ENCODE measurements around the gene WDR90. TPM values are rescaled to one million over a fixed set of nuclear protein-coding genes. Genes with fewer than 3 reads are reported as not detected.

WDR90 gene
- polyA plus RNA-seq, 3 donors from 2014 or later, result 1.2 to 2.4 TPM; not detected in 1

DNA sequence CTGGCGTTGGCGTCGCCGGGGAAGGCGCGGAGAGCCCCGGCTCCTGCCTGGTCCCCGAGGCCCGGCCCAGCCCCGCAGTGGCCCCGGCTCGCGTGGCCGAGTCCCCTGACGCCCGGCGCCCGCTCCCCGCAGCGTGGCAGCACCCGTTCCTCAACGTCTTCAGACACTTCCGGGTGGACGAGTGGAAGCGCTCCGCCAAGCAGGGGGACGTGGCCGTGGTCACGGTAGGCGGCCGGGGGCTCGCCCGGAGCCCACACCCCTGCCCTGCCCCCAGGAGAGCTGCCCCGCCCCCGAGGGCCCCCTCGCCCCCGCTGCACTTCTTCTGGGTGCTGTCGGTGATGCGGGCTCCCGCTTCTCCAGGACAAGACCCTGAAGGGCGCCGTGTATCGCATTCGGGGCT lies 466 bp downstream of the WDR90 start:
- no peaks in the 10 kb centered on the region for H3K9me3 Mint-ChIP-seq
- peaks cover 0 to 7% of the 10 kb centered on the region in 2 donors for H3K4me1 Mint-ChIP-seq
- H3K36me3 Mint-ChIP-seq, result no peaks in the 10 kb centered on the region
- H3K27me3 Mint-ChIP-seq (ENCODE audit: low read depth in 3 of 3), result peaks cover 0 to 3% (median 2%) of the 10 kb centered on the region in 3 donors
- no peak for DNase-seq
- peak overlapping the region in 1 of 6 donors; percentile 39 for H3K27ac Mint-ChIP-seq
- peak overlapping the region; percentile 54 to 70 (median 64) for H3K4me3 Mint-ChIP-seq

DNA sequence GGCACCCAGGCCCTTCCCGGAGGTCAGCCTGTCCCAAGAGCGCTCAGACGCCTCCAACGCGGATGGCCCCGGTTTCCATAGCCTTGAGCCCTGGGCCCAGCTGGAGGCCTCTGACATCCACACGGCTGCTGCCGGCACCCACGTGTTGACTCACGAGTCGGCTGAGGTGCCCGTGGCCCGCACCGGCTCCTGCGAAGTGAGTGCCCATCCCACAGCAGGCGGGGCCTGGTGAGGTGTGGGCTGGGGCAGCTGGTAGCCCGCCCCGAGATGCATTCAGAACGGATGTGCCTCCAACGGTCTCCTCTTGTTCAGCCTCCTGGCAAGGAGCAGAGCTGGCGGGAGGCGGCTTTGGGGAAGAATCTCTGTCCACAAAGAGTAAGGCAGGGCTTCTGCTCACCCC lies 2.7 kb downstream of the WDR90 start:
- H3K4me3 Mint-ChIP-seq, result no peak overlapping the region

DNA sequence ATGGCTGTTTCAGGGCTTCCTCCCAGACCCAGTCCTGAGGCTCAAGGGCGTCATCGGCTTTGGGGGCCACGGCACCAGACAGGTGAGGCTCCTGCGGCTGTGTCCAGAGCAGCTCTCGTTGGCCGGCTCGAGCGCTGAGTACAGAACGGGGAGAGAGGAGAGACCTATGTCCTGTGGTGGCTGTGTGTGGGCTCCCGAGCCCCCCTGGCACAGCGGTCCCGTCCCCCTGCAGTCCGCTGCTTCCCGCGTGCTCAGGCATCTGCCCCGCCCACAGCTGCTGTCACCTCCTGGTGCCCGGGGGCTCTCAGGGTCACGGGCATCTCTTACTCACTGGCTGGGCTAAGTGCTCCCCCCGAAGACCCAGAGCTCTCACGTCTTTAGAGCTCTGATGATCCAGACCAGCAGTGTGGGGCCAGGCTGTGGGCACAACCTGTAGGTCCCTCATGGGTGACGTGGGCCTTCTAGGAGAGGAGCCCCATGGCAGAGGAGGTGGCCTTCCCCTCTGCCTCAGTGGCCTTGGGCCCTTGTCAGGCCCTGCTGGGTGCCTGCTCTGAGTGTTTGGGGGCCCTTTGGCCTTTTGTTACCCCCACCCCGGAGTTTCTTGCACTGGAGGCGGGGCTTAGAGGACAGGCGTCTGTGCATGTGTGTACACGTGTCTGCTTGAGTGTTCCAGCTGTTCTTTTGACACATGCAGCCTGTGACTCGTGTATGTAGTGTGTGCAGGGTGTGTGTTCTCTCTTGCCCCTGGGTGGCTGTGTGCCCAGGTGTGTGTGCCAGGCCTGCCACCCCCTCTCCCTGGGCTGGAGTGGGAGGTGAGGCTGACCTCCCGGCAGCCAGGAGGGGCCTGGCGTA lies 3.5 kb downstream of the WDR90 start:
- Mint-ChIP-seq H3K36me3 (no peaks in the 10 kb centered on the region), H3K9me3 (no peaks in the 10 kb centered on the region), H3K27ac (no peak overlapping the region), H3K4me1 (peaks cover 0 to 6% of the 10 kb centered on the region in 2 donors), H3K4me3 (peak overlapping the region in 1 of 5 donors; percentile 19), H3K27me3 (ENCODE audit: low read depth in 3 of 3) (peaks cover 0 to 3% (median 2%) of the 10 kb centered on the region in 3 donors)
- DNase-seq, result no peak

More for the DNA sequence above, 2.7 kb downstream of the WDR90 start:
- Mint-ChIP-seq H3K4me1 (peaks cover 0 to 6% of the 10 kb centered on the region in 2 donors), H3K9me3 (no peaks in the 10 kb centered on the region), H3K36me3 (no peaks in the 10 kb centered on the region), H3K27me3 (ENCODE audit: low read depth in 3 of 3) (peaks cover 0 to 3% (median 2%) of the 10 kb centered on the region in 3 donors), H3K27ac (no peak overlapping the region)
- no peak for DNase-seq

DNA sequence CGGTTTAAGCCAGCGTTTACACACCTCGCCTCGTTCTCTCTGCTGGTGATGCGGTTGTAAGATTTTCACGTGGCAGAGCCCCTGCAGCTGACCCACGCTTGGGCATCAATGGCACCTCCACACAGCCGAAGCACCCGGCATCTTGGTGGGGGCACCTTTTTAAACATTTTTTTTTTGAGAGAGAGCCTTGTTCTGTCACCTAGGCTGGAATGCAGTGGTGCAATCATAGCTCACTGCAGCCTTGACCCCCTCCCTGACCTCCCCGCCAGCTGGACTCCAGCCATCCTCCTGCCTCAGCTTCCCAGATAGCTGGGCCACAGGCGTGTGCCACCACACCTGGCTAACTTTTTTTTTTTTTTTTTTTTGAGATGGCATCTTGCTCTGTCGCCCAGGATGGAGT lies 4.9 kb downstream of the WDR90 start:
- no peaks in the 10 kb centered on the region for H3K36me3 Mint-ChIP-seq
- no peaks in the 10 kb centered on the region for H3K9me3 Mint-ChIP-seq
- H3K27ac Mint-ChIP-seq, result no peak overlapping the region
- peaks cover 0 to 3% (median 0%) of the 10 kb centered on the region in 3 donors for H3K27me3 Mint-ChIP-seq (ENCODE audit: low read depth in 3 of 3)
- H3K4me1 Mint-ChIP-seq, result no peaks in the 10 kb centered on the region
- no peak for DNase-seq
- no peak overlapping the region for H3K4me3 Mint-ChIP-seq

DNA sequence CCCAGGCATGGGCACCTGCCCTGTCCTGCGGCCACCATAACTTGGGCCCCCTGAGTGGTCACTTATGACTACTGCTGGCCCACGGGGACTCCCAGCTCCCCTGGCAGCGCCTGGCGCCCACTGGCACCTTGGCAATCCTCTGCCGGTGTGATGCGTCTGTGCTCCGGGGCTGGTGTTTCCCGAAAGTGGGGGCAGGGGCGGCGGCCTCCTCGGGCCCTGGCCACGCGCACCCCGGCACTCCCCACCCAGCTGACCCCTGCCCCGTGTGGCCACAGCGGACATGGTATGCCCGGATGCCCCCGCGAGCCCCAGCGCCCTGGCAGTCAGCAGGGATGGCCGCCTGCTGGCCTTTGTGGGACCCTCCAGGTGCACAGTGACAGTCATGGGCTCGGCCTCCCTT lies 8.3 kb downstream of the WDR90 start:
- H3K9me3 Mint-ChIP-seq, result no peaks in the 10 kb centered on the region
- H3K4me3 Mint-ChIP-seq, result no peak overlapping the region
- no peaks in the 10 kb centered on the region for H3K27me3 Mint-ChIP-seq (ENCODE audit: low read depth in 3 of 3)
- no peak overlapping the region for H3K27ac Mint-ChIP-seq
- H3K36me3 Mint-ChIP-seq, result no peaks in the 10 kb centered on the region
- H3K4me1 Mint-ChIP-seq, result peaks cover 0 to 7% of the 10 kb centered on the region in 2 donors
- no peak for DNase-seq

DNA sequence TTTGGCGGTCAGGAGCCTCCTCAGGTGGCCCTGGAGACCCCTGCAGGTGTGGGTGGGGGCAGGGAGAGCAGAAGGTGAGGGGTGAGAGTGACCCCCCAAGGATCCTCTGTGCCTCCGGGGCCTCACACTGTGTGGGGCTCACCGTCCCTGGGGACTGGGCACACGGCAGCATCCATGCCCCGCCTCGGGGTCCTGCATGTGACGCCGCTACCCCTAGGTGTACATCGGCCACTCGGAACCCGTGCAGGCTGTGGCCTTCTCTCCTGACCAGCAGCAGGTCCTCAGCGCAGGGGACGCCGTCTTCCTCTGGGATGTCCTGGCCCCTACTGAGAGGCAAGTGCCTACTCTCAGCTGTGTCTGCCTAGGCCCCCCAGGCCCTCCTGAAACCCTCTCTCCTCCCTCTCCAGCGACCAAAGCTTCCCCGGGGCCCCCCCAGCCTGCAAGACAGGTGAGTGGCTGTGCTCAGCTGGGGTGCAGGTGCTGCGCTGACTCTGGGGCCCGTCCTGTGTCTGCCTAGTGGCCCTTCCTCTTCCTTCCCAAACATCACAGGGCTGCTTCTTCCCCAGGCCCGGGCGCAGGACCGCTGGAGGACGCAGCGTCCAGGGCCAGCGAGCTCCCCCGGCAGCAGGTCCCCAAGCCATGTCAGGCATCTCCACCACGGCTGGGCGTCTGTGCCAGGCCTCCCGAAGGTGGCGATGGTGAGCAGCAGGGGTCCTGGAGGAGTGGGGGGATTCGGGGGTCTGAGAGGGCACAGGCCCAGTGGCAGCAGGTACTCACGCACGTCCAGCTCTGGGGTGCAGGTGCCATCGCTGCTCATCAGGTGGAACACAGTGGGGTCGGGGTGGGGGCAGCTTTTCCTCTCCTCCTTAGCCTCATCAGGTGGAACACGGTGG lies 9.8 kb downstream of the WDR90 start:
- no peaks in the 10 kb centered on the region for H3K9me3 Mint-ChIP-seq
- H3K4me3 Mint-ChIP-seq, result no peak overlapping the region
- peaks cover 0 to 10% of the 10 kb centered on the region in 2 donors for H3K4me1 Mint-ChIP-seq
- no peak for DNase-seq
- no peaks in the 10 kb centered on the region for H3K36me3 Mint-ChIP-seq
- no peak overlapping the region for H3K27ac Mint-ChIP-seq
- no peaks in the 10 kb centered on the region for H3K27me3 Mint-ChIP-seq (ENCODE audit: low read depth in 3 of 3)

DNA sequence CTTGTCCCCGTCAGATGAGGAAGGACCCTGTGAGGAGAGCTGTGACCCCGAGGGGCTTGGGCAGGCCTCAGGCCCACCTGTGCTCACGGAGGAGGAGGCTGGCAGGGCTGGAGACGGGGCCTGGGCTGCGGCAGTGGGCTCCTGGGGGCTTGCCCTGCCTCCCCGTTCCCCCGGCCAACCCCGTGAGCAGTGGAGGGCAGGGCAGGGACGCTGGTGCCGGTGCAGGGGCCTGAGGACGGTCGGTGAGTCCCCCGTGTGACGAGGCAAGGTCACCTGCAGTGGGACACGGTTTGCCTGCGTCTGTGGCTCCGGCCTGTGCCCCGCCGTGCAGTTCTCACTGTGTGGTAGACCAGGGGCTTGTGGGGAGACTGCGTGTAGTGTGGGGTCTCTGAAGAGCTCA lies 10.5 kb downstream of the WDR90 start:
- Mint-ChIP-seq H3K4me3 (no peak overlapping the region), H3K36me3 (no peaks in the 10 kb centered on the region), H3K27ac (no peak overlapping the region), H3K4me1 (peaks cover 0 to 10% of the 10 kb centered on the region in 2 donors), H3K27me3 (ENCODE audit: low read depth in 3 of 3) (no peaks in the 10 kb centered on the region), H3K9me3 (no peaks in the 10 kb centered on the region)
- DNase-seq, result no peak

DNA sequence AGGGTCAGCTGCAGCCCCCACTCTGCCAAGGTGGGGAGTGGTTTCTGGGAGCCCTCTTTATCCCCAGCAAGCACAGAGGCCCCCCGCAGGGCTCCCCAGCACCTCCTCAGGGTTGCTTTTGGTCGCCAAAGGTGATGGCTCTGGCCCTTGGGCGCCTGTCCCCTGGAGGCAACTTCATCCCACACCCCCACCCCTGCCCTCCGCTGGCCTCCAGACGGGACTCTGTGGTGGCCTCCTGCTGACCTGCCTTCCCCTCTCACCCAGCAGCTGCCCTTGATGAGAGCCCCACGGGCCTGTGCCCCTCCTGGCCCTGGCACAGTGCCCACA lies 10.9 kb downstream of the WDR90 start:
- Mint-ChIP-seq H3K27ac (peak overlapping the region in 1 of 6 donors; percentile 62), H3K4me1 (peaks cover 0 to 10% of the 10 kb centered on the region in 2 donors), H3K9me3 (no peaks in the 10 kb centered on the region), H3K4me3 (peak overlapping the region in 1 of 5 donors; percentile 72), H3K36me3 (no peaks in the 10 kb centered on the region), H3K27me3 (ENCODE audit: low read depth in 3 of 3) (no peaks in the 10 kb centered on the region)
- DNase-seq, result no peak

DNA sequence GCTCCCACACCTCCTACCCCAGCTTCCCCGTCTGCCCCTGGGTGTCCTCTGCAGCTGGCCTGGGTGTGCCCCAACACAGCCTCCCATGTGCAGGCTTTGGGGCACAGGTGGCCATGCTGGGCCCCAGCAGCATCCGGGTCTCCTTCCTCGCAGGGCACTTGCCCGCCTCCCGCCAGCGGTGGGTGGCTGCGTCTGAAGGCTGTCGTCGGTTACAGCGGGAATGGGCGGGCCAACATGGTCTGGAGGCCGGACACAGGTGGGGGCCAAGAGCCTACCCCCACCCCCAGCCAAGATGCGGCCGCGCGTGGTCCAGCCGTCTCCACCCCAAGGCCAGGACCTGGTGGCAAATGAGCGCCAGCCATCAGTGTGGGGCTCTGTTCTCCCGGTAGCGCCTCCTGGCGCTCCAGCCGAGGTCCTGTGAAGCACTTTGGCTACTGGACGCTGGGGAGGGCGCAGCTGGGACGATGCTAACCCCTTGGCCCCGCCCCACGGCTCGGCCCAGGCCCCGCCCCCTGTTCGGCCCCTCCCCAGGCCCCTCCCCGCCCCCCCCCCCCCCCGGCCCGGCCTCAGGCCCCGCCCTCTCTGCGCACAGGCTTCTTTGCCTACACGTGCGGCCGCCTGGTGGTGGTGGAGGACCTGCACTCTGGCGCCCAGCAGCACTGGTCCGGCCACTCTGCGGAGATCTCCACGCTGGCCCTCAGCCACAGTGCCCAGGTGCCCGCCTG lies 11.5 kb downstream of the WDR90 start:
- H3K4me1 Mint-ChIP-seq, result peaks cover 0 to 10% of the 10 kb centered on the region in 2 donors
- H3K27me3 Mint-ChIP-seq (ENCODE audit: low read depth in 3 of 3), result no peaks in the 10 kb centered on the region
- H3K4me3 Mint-ChIP-seq, result peak overlapping the region; percentile 30 to 72 (median 54)
- no peaks in the 10 kb centered on the region for H3K9me3 Mint-ChIP-seq
- DNase-seq, result peak; percentile 69 to 78 (median 77)
- H3K27ac Mint-ChIP-seq, result peak overlapping the region in 4 of 6 donors; percentile 16 to 82 (median 52)
- H3K36me3 Mint-ChIP-seq, result no peaks in the 10 kb centered on the region

DNA sequence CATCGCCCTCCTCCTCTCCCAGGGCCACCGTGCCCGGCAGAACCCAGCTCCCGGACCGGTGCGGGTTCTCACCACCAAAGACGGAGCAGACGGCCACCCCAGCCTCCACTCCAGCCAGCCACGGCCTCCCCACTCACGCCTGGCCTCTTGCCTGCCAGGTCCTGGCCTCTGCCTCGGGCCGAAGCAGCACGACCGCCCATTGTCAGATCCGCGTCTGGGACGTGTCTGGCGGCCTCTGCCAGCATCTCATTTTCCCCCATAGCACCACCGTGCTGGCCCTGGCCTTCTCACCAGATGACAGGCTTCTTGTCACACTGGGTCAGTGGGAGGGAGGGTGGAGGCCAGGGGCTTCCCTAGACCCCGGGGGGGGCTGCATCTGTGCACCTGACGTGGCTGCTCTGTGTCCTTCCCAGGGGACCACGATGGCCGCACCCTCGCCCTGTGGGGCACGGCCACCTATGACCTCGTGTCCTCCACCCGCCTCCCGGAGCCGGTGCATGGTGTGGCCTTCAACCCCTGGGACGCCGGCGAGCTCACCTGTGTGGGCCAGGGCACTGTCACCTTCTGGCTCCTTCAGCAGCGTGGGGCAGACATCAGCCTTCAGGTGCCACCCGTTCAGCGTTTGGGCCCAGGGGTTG lies 12.1 kb downstream of the WDR90 start:
- H3K4me1 Mint-ChIP-seq, result peaks cover 0 to 10% of the 10 kb centered on the region in 2 donors
- peak overlapping the region in 3 of 6 donors; percentile 34 to 64 (median 40) for H3K27ac Mint-ChIP-seq
- no peaks in the 10 kb centered on the region for H3K36me3 Mint-ChIP-seq
- no peaks in the 10 kb centered on the region for H3K27me3 Mint-ChIP-seq (ENCODE audit: low read depth in 3 of 3)
- H3K9me3 Mint-ChIP-seq, result no peaks in the 10 kb centered on the region
- no peak for DNase-seq
- peak overlapping the region in 4 of 5 donors; percentile 8 to 30 (median 17) for H3K4me3 Mint-ChIP-seq

DNA sequence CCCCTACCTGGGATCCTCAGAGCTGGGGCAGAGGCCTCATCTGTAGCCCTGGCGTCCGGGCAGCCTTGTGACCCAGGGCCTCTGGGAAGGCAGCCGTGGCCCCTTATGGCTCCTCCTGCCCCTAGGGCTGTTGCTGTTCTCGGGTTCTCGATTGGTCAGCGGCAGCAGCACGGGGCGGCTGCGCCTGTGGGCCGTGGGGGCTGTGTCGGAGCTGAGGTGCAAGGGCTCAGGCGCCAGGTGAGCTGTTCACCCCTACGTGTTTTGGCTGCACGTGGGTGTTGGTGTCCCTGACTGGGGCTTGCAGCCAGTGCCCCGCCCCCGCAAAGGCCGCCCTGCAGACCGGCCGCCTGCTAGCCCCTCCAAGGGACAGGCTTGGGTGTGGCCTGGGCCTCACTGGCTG lies 12.9 kb downstream of the WDR90 start:
- H3K9me3 Mint-ChIP-seq, result no peaks in the 10 kb centered on the region
- H3K4me3 Mint-ChIP-seq, result no peak overlapping the region
- no peaks in the 10 kb centered on the region for H3K27me3 Mint-ChIP-seq (ENCODE audit: low read depth in 3 of 3)
- no peaks in the 10 kb centered on the region for H3K36me3 Mint-ChIP-seq
- peaks cover 0 to 10% of the 10 kb centered on the region in 2 donors for H3K4me1 Mint-ChIP-seq
- H3K27ac Mint-ChIP-seq, result no peak overlapping the region
- no peak for DNase-seq

DNA sequence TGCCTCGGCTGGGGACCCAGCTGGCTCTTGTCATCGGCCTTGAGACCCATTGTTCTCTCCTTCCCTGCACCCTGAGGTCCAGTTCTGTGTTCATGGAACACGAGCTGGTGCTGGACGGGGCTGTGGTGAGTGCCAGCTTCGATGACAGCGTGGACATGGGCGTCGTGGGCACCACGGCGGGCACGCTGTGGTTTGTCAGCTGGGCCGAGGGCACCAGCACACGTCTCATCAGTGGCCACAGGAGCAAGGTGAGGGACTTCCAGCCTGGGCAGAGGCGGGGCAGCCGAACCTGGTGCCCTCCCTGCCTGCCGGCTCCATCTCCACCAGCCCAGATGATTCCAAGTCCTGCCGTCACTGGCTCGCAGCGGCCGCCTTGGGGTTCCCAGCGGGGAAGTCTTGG lies 13.4 kb downstream of the WDR90 start:
- Mint-ChIP-seq H3K36me3 (no peaks in the 10 kb centered on the region), H3K27ac (no peak overlapping the region), H3K4me3 (no peak overlapping the region), H3K9me3 (no peaks in the 10 kb centered on the region), H3K4me1 (peaks cover 2 to 13% of the 10 kb centered on the region in 2 donors), H3K27me3 (ENCODE audit: low read depth in 3 of 3) (peaks cover 0 to under 1% (median 0%) of the 10 kb centered on the region in 3 donors)
- DNase-seq, result no peak

DNA sequence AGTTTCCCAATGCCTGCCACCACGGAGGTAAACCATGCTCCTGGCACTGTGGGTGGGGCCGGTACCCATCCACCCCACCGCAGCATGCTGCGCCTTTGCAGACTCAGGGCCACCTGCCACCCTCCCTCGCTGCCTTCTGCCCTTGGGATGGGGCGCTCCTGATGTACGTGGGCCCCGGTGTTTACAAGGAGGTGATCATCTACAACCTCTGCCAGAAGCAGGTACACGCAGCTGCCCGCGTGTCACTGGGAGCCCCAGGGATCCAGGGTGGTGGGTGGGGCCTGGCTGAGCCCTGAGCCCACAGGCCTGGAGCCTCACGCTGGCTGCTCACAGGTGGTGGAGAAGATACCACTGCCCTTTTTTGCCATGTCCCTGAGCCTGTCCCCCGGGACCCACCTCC lies 17.4 kb downstream of the WDR90 start:
- peaks cover 6 to 15% of the 10 kb centered on the region in 2 donors for H3K4me1 Mint-ChIP-seq
- peaks cover 1 to 3% (median 2%) of the 10 kb centered on the region in 3 donors for H3K27me3 Mint-ChIP-seq (ENCODE audit: low read depth in 3 of 3)
- H3K36me3 Mint-ChIP-seq, result no peaks in the 10 kb centered on the region
- no peak overlapping the region for H3K27ac Mint-ChIP-seq
- no peaks in the 10 kb centered on the region for H3K9me3 Mint-ChIP-seq
- DNase-seq, result no peak
- H3K4me3 Mint-ChIP-seq, result no peak overlapping the region

Measured in immature natural killer cell (primary cell).